B cell (primary cell): ENCODE data around the gene PON3.

ENCODE experiments used
- CTCF ChIP-seq: fragments of 200-600 bp; IDR thresholded peaks from one replicate; pipeline ENCODE4 v1.8.0; 2022; ENCODE audit warnings: antibody characterized with exemption, mild to moderate bottlenecking
- EZH2 ChIP-seq: IDR thresholded peaks from 2 replicates; pipeline ENCODE4 v1.6.1; 2012; ENCODE audit warnings: borderline replicate concordance, low read depth, mild to moderate bottlenecking, moderate library complexity, low read length; ENCODE audit not compliant: insufficient read depth, poor library complexity, severe bottlenecking

- no peak for TF ChIP-seq CTCF
- no peak for TF ChIP-seq EZH2
Measured at GRCh38 chr7:95398155-95398940, 2.2 kb upstream of the PON3 start.
